ENCODE data around the gene CRB2.

The CRB2 gene

GRCh38 chr9:123346826-123347225, 9.2 kb upstream of the CRB2 start:
- in situ Hi-C loops (cut with MboI; ENCODE audit: low sequenced_read_pairs): loop anchor here (10.0 kb wide), 1 partner anchor 262 kb away; no protein-coding TSS in a partner anchor

GRCh38 chr9:123347289-123348060, 8.5 kb upstream of the CRB2 start:
- in situ Hi-C loops (cut with MboI; ENCODE audit: low sequenced_read_pairs): loop anchor here (10.0 kb wide), 1 partner anchor 263 kb away; no protein-coding TSS in a partner anchor

GRCh38 chr9:123348317-123348992, 7.5 kb upstream of the CRB2 start:
- in situ Hi-C loops (cut with MboI; ENCODE audit: low sequenced_read_pairs): loop anchor here (10.0 kb wide), 1 partner anchor 264 kb away; no protein-coding TSS in a partner anchor

- in situ Hi-C loops (cut with MboI; ENCODE audit: low sequenced_read_pairs): loop anchor here (10.0 kb wide), 1 partner anchor 264 kb away; no protein-coding TSS in a partner anchor
These were observed 7.0 kb upstream of the CRB2 start for GRCh38 chr9:123349033-123349432.

- in situ Hi-C loops (cut with MboI; ENCODE audit: low sequenced_read_pairs): loop anchor here (10.0 kb wide), 1 partner anchor 265 kb away; no protein-coding TSS in a partner anchor
These were observed 6.1 kb upstream of the CRB2 start for GRCh38 chr9:123349691-123350480.

GRCh38 chr9:123350590-123351310, 5.2 kb upstream of the CRB2 start:
- in situ Hi-C loops (cut with MboI; ENCODE audit: low sequenced_read_pairs): no loop called here

GRCh38 chr9:123353041-123353440, 3.0 kb upstream of the CRB2 start:
- in situ Hi-C loops (cut with MboI; ENCODE audit: low sequenced_read_pairs): no loop called here

- in situ Hi-C loops (cut with MboI; ENCODE audit: low sequenced_read_pairs): no loop called here
These were observed 1.9 kb upstream of the CRB2 start for GRCh38 chr9:123353984-123354591.

- in situ Hi-C loops (cut with MboI; ENCODE audit: low sequenced_read_pairs): no loop called here
These were observed 1.0 kb upstream of the CRB2 start for GRCh38 chr9:123354806-123355508.

GRCh38 chr9:123356851-123357742, 1.1 kb downstream of the CRB2 start:
- in situ Hi-C loops (cut with MboI; ENCODE audit: low sequenced_read_pairs): no loop called here

GRCh38 chr9:123357743-123358059, 1.7 kb downstream of the CRB2 start:
- in situ Hi-C loops (cut with MboI; ENCODE audit: low sequenced_read_pairs): no loop called here

- in situ Hi-C loops (cut with MboI; ENCODE audit: low sequenced_read_pairs): no loop called here
These were observed 2.3 kb downstream of the CRB2 start for GRCh38 chr9:123358181-123358905.

- in situ Hi-C loops (cut with MboI; ENCODE audit: low sequenced_read_pairs): no loop called here
These were observed 3.1 kb downstream of the CRB2 start for GRCh38 chr9:123359106-123359505.

GRCh38 chr9:123359546-123359945, 3.5 kb downstream of the CRB2 start:
- in situ Hi-C loops (cut with MboI; ENCODE audit: low sequenced_read_pairs): no loop called here

- in situ Hi-C loops (cut with MboI; ENCODE audit: low sequenced_read_pairs): no loop called here
These were observed 4.4 kb downstream of the CRB2 start for GRCh38 chr9:123360161-123361085.

- in situ Hi-C loops (cut with MboI; ENCODE audit: low sequenced_read_pairs): no loop called here
These were observed 5.2 kb downstream of the CRB2 start for GRCh38 chr9:123361086-123361730.
